B cell (primary cell): ENCODE results near the gene GNAI3. TPM values are rescaled to one million over a fixed set of nuclear protein-coding genes. Genes with fewer than 3 reads are reported as not detected.

Experiments used
- ATAC-seq: fragments of 200-7000 bp; cut with Tn5 transposase; one replicate; pipeline ENCODE4 v1.10.0; 2021; ENCODE audit warnings: low read depth, mild to moderate bottlenecking, moderate number of reproducible peaks, moderate library complexity
- CTCF ChIA-PET: fragments of 350-600 bp; sonication (Branson Sonifier 250); formaldehyde crosslinking; loops from one replicate; lab custom pipeline; 2021; ENCODE audit warnings: antibody characterized with exemption, inconsistent platforms; lab: Charles Lee
- POLR2A ChIA-PET: fragments of 350-600 bp; sonication (Branson Sonifier 250); formaldehyde crosslinking; loops from one replicate; lab custom pipeline; 2021; ENCODE audit warnings: antibody characterized with exemption; lab: Charles Lee
- DNase-seq: peaks from one replicate; pipeline ENCODE4 v3.0.0; 2013
- H2AFZ ChIP-seq: 2 replicates; pipeline ENCODE4 v1.6.1; 2012; ENCODE audit warnings: mild to moderate bottlenecking, low read depth, low read length; ENCODE audit not compliant: insufficient read depth, poor library complexity, severe bottlenecking
- H3K27ac ChIP-seq, 2 donors: 1 replicate in 1 of 2; 2 replicates in 1 of 2; pipeline ENCODE4 v1.5.1; 2012 to 2013; ENCODE audit warnings: low read length in 2 of 2, mild to moderate bottlenecking in 2 of 2, moderate library complexity in 1 of 2
- H3K27me3 ChIP-seq, 4 experiments: fragments of 200-600 bp in 1 of 4; sonication (generic) in 1 of 4; replicated peaks in 1 of 4; 1 replicate in 2 of 4; 2 replicates in 2 of 4; pipeline versions ENCODE4 v1.6.1 to v1.7.0; 2013 to 2016; ENCODE audit warnings: low read length in 3 of 4, mild to moderate bottlenecking in 2 of 4, mixed read lengths in 1 of 4, moderate library complexity in 1 of 4; ENCODE audit not compliant: insufficient read depth in 4 of 4, control insufficient read depth in 3 of 4; ENCODE audit errors: control extremely low read depth in 1 of 4
- H3K36me3 ChIP-seq, 2 experiments: replicated peaks in 1 of 2; 1 replicate in 1 of 2; 2 replicates in 1 of 2; pipeline versions ENCODE4 v1.6.1 to v1.7.1; 2013; ENCODE audit warnings: low read length in 1 of 2; ENCODE audit not compliant: insufficient read depth in 2 of 2, control insufficient read depth in 1 of 2; ENCODE audit errors: control extremely low read depth in 1 of 2, extremely low read depth in 1 of 2
- H3K4me1 ChIP-seq, 2 donors: fragments of 200-600 bp in 1 of 2; sonication (generic) in 1 of 2; 1 replicate in 1 of 2; 2 replicates in 1 of 2; pipeline versions ENCODE4 v1.5.1 to v1.6.1; 2013 to 2017; ENCODE audit warnings: low read length in 2 of 2; ENCODE audit not compliant: control insufficient read depth in 2 of 2, insufficient read depth in 2 of 2
- H3K4me2 ChIP-seq: replicated peaks from 2 replicates; pipeline ENCODE3; 2012; ENCODE audit warnings: mild to moderate bottlenecking, low read depth, low read length; ENCODE audit not compliant: poor library complexity, severe bottlenecking
- H3K4me3 ChIP-seq, 5 experiments: fragments of 200-600 bp in 1 of 5; sonication (generic) in 1 of 5; 1 replicate in 3 of 5; 2 replicates in 2 of 5; pipeline versions ENCODE4 v1.5.1 to v1.7.0; 2011 to 2016; ENCODE audit warnings: low read length in 4 of 5, mild to moderate bottlenecking in 4 of 5, low read depth in 2 of 5, control low read depth in 1 of 5, moderate library complexity in 1 of 5; ENCODE audit not compliant: insufficient read depth in 1 of 5; ENCODE audit errors: control extremely low read depth in 1 of 5, extremely low read depth in 1 of 5
- H3K79me2 ChIP-seq: fragments of 200-600 bp; sonication (generic); one replicate; pipeline ENCODE4 v1.6.0; 2016; ENCODE audit warnings: low read length; ENCODE audit not compliant: control insufficient read depth, insufficient read depth
- H3K9ac ChIP-seq: fragments of 200-600 bp; sonication (generic); 2 replicates; pipeline ENCODE4 v1.6.1; 2017; ENCODE audit warnings: mild to moderate bottlenecking, low read length, moderate library complexity
- H3K9me3 ChIP-seq, 3 donors: one replicate each; pipeline versions ENCODE4 v1.6.1 to v1.7.1; 2013; ENCODE audit warnings: low read length in 2 of 3; ENCODE audit not compliant: control insufficient read depth in 2 of 3, insufficient read depth in 1 of 3; ENCODE audit errors: control extremely low read depth in 1 of 3
- H4K20me1 ChIP-seq: 2 replicates; pipeline ENCODE4 v1.6.0; 2012; ENCODE audit warnings: mild to moderate bottlenecking, low read length; ENCODE audit not compliant: insufficient read depth, control insufficient read depth, poor library complexity, severe bottlenecking
- H3K27ac Mint-ChIP-seq: one replicate; pipeline ENCODE4 v1.8.0; 2021; ENCODE audit warnings: mixed read lengths
- H3K27me3 Mint-ChIP-seq: one replicate; pipeline ENCODE4 v1.8.0; 2021; ENCODE audit warnings: mixed read lengths
- H3K4me1 Mint-ChIP-seq: one replicate; pipeline ENCODE4 v1.8.0; 2021; ENCODE audit warnings: mixed read lengths
- H3K4me3 Mint-ChIP-seq: one replicate; pipeline ENCODE4 v1.8.0; 2021; ENCODE audit warnings: mixed read lengths
- H3K9me3 Mint-ChIP-seq: one replicate; pipeline ENCODE4 v1.8.0; 2022; ENCODE audit warnings: mixed read lengths; ENCODE audit not compliant: insufficient read depth
- EZH2 ChIP-seq: IDR thresholded peaks from 2 replicates; pipeline ENCODE4 v1.6.1; 2012; ENCODE audit warnings: borderline replicate concordance, low read depth, mild to moderate bottlenecking, moderate library complexity, low read length; ENCODE audit not compliant: insufficient read depth, poor library complexity, severe bottlenecking
- WGBS: methylation state at CpG from one replicate; pipeline ENCODE4 v1.1.5; 2013; ENCODE audit warnings: missing lambda C conversion rate; ENCODE audit not compliant: insufficient coverage; 5-methylcytosine and 5-hydroxymethylcytosine counted together
- intact Hi-C: fragments of 100-400 bp; cut with micrococcal nuclease; formaldehyde crosslinking; loops from one replicate; pipeline ENCODE4 v1.10.0; 2022
- polyA plus RNA-seq: library from polyadenylated mRNA; depleted of rRNA; stranded (reverse); fragments of >200 nt; gene quantifications from 2 replicates; pipeline ENCODE4 v1.2.3, GENCODE V29; 2012
- total RNA-seq, 2 donors: library from RNA; stranded (reverse); fragments of 120-200 nt in 1 of 2; gene quantifications; 1 replicate in 1 of 2; 2 replicates in 1 of 2; pipeline versions ENCODE4 v1.2.3 to v1.2.4, GENCODE V29; 2013 to 2022
- TF ChIP-seq, protein P1 (sequence below): fragments of 200-600 bp; IDR thresholded peaks from one replicate; pipeline ENCODE4 v1.8.0; 2022; ENCODE audit warnings: antibody characterized with exemption, mild to moderate bottlenecking

Gene GNAI3
- total and polyA plus RNA-seq, 2 donors (not counting 1 experiment from before 2014, with no cell fraction given) = 1.6 to 8.5 TPM

DNA sequence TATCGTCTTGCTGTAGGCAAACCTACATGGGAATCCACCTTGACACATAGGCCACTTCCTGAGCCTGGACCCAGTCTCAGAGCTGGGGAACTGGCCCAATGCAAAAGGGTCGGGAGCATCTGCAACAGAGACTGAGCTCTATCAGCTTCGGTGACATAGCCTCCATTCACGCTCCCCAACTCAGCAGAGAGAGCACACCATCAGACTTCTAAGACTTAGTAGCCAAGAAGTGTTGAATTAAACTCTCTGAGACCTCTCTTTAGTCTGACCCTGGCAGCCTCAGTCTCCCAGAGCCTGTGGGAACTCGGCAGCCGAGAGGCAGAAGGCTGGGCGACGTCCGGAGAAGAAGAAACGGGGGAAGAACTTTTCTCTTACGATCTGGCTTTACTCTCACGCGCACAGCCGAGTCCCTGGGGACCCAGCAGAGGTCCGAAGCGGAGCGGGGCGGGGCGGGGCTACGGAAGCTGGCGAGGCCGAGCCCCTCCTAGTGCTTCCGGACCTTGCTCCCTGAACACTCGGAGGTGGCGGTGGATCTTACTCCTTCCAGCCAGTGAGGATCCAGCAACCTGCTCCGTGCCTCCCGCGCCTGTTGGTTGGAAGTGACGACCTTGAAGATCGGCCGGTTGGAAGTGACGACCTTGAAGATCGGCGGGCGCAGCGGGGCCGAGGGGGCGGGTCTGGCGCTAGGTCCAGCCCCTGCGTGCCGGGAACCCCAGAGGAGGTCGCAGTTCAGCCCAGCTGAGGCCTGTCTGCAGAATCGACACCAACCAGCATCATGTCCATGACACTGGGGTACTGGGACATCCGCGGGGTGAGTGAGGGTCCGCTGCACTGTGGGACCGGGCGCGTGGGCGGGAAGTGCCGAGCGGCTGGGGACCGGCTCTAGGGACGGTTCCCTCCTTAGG is 107.5 kb downstream of the GNAI3 start, which contains the start of gene GSTM4:
TSS of gene GSTM4 (plus strand) at position 485 of the 905 bp plus-strand sequence. CDS start at position 776, 291 bp downstream.
- ATAC-seq (peak; percentile 96), DNase-seq (peak; percentile 90)
- TF ChIP-seq EZH2 = no peak
- TF ChIP-seq, protein P1, sequence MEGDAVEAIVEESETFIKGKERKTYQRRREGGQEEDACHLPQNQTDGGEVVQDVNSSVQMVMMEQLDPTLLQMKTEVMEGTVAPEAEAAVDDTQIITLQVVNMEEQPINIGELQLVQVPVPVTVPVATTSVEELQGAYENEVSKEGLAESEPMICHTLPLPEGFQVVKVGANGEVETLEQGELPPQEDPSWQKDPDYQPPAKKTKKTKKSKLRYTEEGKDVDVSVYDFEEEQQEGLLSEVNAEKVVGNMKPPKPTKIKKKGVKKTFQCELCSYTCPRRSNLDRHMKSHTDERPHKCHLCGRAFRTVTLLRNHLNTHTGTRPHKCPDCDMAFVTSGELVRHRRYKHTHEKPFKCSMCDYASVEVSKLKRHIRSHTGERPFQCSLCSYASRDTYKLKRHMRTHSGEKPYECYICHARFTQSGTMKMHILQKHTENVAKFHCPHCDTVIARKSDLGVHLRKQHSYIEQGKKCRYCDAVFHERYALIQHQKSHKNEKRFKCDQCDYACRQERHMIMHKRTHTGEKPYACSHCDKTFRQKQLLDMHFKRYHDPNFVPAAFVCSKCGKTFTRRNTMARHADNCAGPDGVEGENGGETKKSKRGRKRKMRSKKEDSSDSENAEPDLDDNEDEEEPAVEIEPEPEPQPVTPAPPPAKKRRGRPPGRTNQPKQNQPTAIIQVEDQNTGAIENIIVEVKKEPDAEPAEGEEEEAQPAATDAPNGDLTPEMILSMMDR = no peak
- H3K4me1 Mint-ChIP-seq = peaks cover 23% of the 10 kb centered on the region
- Histone ChIP-seq H3K4me1 (peaks cover 11 to 17% of the 10 kb centered on the region in 2 donors), H3K79me2 (no peaks in the 10 kb centered on the region), H3K9ac (peak within 1 kb of the TSS; percentile 85), H3K4me2 (peak within 1 kb of the TSS; percentile 93), H3K27me3 (peaks cover 0 to 6% (median 0%) of the 10 kb centered on the region in 4 experiments), H3K9me3 (no peaks in the 10 kb centered on the region), H2AFZ (peak within 1 kb of the TSS; percentile 91), H3K27ac (peak within 1 kb of the TSS; percentile 37 to 76), H3K36me3 (peaks cover 0 to 9% of the 10 kb centered on the region in 2 experiments), H3K4me3 (peak within 1 kb of the TSS; percentile 45 to 97 (median 90)), H4K20me1 (no peaks in the 10 kb centered on the region)
- H3K27ac Mint-ChIP-seq = peak within 1 kb of the TSS; percentile 93
- H3K9me3 Mint-ChIP-seq = no peaks in the 10 kb centered on the region
- ChIA-PET CTCF (interaction anchor here (1.2 to 5.8 kb wide), 6 partner anchors 15 to 329 kb away, joined by 3 to 42 read pairs (median 10); partner anchors contain the start of genes AHCYL1 and GNAI3), POLR2A (interaction anchor here (0.6 to 1.5 kb wide), 8 partner anchors 17 to 1455 kb away, joined by 3 to 4 read pairs (median 4); partner anchors contain the start of genes AMPD2, GNAT2 and GSTM1)
- peak within 1 kb of the TSS; percentile 96 for H3K4me3 Mint-ChIP-seq
- peaks cover 20% of the 10 kb centered on the region for H3K27me3 Mint-ChIP-seq
- intact Hi-C loops = loop anchor here (1.0 to 10.0 kb wide), 4 partner anchors 13 to 328 kb away; partner anchors contain the start of genes AHCYL1, ATXN7L2 and GNAI3
- 1% methylated on average over 50 of the region's 54 CpGs for WGBS
